AG09319 (cell line): ENCODE measurements around the gene PCA3.

Experiments
- DNase-seq: peaks from one replicate; pipeline ENCODE4 v3.0.0-alpha.2; 2010; ENCODE audit warnings: low read depth; ENCODE audit errors: extremely low read depth
- TF ChIP-seq, protein P1 (sequence below): IDR thresholded peaks from 2 replicates; pipeline ENCODE4 v1.5.1; 2011; ENCODE audit warnings: low read depth, mild to moderate bottlenecking, inconsistent platforms, low read length, moderate library complexity

PCA3 gene

DNA sequence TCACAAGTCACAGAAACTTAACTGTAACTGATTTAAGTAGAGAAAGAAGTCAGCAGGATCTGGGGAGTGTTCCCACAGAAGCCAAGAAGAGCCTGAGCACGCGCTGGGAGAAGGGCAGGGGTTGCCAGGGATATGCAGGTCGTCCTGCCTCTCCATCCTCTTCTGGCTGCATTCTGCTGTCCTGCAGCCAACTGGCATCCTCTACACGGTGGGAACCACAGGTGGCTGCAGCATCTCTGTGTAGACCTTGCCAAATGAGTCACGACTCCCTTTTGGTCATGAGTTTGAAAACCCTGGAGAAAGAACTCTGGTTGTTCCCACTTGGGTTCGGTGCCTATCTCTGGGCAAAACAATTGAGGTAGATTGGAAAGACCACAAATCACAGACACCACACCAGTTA is 38.4 kb upstream of the PCA3 start:
- no peak for DNase-seq
- TF ChIP-seq, protein P1, sequence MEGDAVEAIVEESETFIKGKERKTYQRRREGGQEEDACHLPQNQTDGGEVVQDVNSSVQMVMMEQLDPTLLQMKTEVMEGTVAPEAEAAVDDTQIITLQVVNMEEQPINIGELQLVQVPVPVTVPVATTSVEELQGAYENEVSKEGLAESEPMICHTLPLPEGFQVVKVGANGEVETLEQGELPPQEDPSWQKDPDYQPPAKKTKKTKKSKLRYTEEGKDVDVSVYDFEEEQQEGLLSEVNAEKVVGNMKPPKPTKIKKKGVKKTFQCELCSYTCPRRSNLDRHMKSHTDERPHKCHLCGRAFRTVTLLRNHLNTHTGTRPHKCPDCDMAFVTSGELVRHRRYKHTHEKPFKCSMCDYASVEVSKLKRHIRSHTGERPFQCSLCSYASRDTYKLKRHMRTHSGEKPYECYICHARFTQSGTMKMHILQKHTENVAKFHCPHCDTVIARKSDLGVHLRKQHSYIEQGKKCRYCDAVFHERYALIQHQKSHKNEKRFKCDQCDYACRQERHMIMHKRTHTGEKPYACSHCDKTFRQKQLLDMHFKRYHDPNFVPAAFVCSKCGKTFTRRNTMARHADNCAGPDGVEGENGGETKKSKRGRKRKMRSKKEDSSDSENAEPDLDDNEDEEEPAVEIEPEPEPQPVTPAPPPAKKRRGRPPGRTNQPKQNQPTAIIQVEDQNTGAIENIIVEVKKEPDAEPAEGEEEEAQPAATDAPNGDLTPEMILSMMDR: no peak

DNA sequence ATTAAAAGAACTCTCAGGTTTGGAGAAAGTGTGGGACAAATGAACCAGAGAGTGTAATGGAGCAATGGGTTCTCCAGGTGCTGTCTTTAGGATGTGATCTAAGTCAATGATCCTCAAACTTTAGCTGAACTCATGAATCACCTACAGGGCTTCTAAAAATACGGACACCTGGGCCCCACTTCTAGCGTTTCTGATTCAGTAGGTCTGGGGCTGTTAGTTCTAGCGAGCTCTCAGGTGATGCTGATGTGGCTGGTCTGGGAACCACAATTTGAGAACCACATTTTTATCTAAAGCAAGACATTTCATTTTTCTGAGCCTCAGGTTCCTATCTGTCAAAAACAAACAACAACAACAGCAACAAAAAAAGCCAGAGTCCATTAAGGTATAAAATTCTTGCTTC is 35.1 kb upstream of the PCA3 start:
- no peak for DNase-seq
- TF ChIP-seq, protein P1: no peak

DNA sequence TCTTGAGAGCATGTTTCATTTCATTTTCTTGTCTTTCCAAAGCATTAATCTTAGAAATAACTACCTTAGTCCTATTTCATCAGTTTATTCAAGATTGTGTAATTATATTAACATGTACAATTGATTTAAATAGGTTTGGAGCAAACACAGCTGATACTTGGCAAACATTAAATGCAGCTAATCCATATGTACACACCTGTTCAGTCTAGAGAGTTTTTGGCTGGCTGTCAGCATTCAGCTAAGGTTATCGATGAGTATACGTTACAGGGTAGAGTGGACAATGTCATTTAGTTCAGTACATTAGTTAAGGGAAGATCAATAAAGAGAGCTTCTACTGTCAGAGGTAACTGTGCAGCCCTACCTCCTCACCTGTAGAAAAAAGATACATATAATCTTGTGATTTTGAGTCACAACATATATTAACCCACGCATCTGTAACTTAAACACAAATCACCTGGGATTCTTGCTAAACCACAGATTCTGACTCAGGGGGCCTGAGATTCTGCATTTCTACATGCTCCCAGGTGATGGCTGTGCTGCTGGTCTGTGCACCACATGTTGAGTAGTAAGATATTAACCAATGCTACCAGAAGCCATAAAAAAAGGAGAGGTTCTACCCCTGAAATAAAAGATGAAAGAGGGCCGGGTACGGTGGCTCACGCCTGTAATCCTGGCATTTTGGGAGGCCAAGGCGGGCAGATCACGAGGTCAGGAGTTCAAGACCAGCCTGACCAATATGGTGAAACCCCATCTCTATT is 34.1 kb upstream of the PCA3 start:
- no peak for DNase-seq
- TF ChIP-seq, protein P1: no peak

DNA sequence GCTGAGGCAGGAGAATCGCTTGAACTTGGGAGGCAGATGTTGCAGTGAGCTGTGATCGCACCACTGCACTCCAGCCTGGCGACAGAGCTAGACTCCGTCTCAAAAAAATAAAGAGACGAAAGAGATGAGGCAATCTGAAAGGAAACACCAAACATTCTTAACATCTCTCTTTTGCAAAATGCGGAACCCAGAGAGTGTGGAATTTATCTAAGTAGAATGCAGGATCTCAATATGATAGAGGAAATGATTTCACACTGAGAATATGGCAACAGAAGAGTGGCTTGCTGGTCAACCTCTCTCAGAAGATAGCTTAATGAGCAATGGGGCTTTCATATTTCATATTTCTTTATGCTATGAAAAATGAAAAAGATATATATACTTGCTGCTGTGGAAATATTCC is 33.4 kb upstream of the PCA3 start:
- no peak for DNase-seq
- TF ChIP-seq, protein P1: no peak

DNA sequence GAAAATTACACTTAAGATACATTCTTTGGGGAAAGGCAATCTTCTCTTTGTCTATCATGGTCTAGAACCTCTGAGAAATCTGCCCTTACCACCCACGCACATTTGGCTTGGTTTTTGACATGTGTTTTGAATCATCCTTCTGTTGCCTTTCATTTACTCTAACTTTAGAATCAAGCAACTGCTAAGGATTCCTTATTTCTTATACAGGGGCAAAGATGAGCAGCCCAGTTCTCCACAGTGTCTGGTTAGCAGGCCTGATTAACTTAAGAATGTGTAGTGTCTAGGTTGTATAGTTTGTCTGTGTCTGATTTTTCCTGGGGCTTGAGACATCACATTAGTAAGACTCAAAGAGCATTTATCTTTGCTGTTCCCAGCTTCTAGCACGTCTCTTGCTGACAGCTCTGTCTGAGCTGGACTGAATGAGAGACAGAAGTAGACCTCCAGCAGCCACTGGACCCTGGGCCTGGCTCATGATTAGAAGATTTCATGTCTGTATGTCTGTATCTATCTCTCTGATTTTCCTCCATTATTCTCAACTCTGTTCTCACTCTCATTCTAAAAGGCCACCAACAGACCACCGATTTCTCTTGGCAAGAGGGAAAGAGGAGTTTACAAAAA is 31.8 kb upstream of the PCA3 start:
- DNase-seq: peak; percentile 31
- TF ChIP-seq, protein P1: no peak

DNA sequence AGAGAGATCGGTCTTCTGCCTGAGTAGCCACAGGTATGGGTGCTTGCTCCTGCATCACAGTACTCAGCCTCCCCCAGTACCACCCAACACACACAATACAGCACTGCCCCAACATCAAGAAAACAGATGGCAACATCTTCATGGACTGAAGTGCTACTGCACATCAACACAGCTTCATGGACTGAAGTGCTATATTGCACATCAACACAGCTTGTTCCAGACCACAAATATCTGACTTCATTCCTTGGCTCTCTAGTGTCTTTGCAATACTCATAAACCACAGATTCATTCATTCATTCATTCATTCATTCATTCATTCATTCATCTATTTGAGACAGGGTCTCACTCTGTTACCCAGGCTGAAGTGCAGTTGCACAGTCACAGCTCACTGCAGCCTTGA is 31.1 kb upstream of the PCA3 start:
- TF ChIP-seq, protein P1: no peak
- no peak for DNase-seq

DNA sequence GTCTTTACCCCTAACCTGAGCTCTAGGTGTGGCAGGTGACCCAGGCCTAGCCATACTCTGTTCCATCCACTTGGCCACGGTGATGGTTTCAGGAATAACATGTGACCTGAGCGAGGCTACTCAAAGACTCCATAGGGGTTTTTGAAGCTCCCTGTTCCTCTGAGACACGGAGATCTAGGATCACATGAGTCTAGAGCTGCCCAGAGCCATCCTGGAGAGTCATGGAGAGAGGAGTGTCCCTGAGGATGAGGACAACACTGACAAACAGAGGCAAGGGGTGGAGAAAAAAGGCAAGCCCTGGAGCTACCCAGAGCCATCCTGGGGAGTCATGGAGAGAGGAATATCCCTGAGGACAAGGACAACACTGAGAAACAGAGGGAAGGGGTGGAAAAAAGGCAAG is 29.5 kb upstream of the PCA3 start:
- TF ChIP-seq, protein P1: no peak

More for the DNA sequence above, 29.5 kb upstream of the PCA3 start:
- no peak for DNase-seq
